ENCODE results near the gene TBC1D4.

TBC1D4 gene

GRCh38 chr13:75372517-75372916 is 109.5 kb downstream of the TBC1D4 start:
- H3K4me3 ChIP-seq (ENCODE audit: low read depth, low read length): no peak overlapping the region
- TF ChIP-seq CTCF (conservative IDR thresholded peaks at IDR 0.05; ENCODE audit: low read depth, low read length): peak; percentile 63
- peak; percentile 75 for DNase-seq (ENCODE audit: low read depth)

- no peak overlapping the region for H3K4me3 ChIP-seq (ENCODE audit: low read depth, low read length)
- no peak for TF ChIP-seq CTCF (conservative IDR thresholded peaks at IDR 0.05; ENCODE audit: low read depth, low read length)
- no peak for DNase-seq (ENCODE audit: low read depth)
Observed at GRCh38 chr13:75371203-75371602, 110.8 kb downstream of the TBC1D4 start.

GRCh38 chr13:75370774-75371173 is 111.2 kb downstream of the TBC1D4 start:
- DNase-seq (ENCODE audit: low read depth): no peak
- TF ChIP-seq CTCF (conservative IDR thresholded peaks at IDR 0.05; ENCODE audit: low read depth, low read length): no peak
- H3K4me3 ChIP-seq (ENCODE audit: low read depth, low read length): no peak overlapping the region

- no peak for TF ChIP-seq CTCF (conservative IDR thresholded peaks at IDR 0.05; ENCODE audit: low read depth, low read length)
- DNase-seq (ENCODE audit: low read depth): no peak
- H3K4me3 ChIP-seq (ENCODE audit: low read depth, low read length): no peak overlapping the region
Observed at GRCh38 chr13:75369981-75370380, 112.0 kb downstream of the TBC1D4 start.

- H3K4me3 ChIP-seq (ENCODE audit: low read depth, low read length): no peak overlapping the region
- no peak for TF ChIP-seq CTCF (conservative IDR thresholded peaks at IDR 0.05; ENCODE audit: low read depth, low read length)
- DNase-seq (ENCODE audit: low read depth): peak; percentile 91
Observed at GRCh38 chr13:75368167-75368566, 113.8 kb downstream of the TBC1D4 start.

GRCh38 chr13:75366380-75367280 is 115.3 kb downstream of the TBC1D4 start:
- DNase-seq (ENCODE audit: low read depth): peak; percentile 38
- TF ChIP-seq CTCF (conservative IDR thresholded peaks at IDR 0.05; ENCODE audit: low read depth, low read length): no peak
- no peak overlapping the region for H3K4me3 ChIP-seq (ENCODE audit: low read depth, low read length)

- peak; percentile 28 for TF ChIP-seq CTCF (conservative IDR thresholded peaks at IDR 0.05; ENCODE audit: low read depth, low read length)
- DNase-seq (ENCODE audit: low read depth): peak; percentile 72
- no peak overlapping the region for H3K4me3 ChIP-seq (ENCODE audit: low read depth, low read length)
Observed at GRCh38 chr13:75365724-75366173, 116.2 kb downstream of the TBC1D4 start.
